ENCODE results near the gene TUBG2.

The TUBG2 gene

GRCh38 chr17:42677921-42678781 is 19.1 kb downstream of the TUBG2 start:
- DNase-seq: peak; percentile 53

GRCh38 chr17:42678951-42679491 is 19.9 kb downstream of the TUBG2 start:
- peak; percentile 48 for DNase-seq

GRCh38 chr17:42679492-42680330 is 20.6 kb downstream of the TUBG2 start:
- DNase-seq: peak; percentile 58

GRCh38 chr17:42680331-42680808 is 21.3 kb downstream of the TUBG2 start:
- DNase-seq: no peak

- no peak for DNase-seq
Observed at GRCh38 chr17:42681976-42682721, 23.1 kb downstream of the TUBG2 start, which contains the start of gene CNTNAP1. CNTNAP1 (plus strand) TSS chr17:42682531; CDS start chr17:42682830, 299 bp downstream.

GRCh38 chr17:42682722-42683403 is 23.8 kb downstream of the TUBG2 start:
- DNase-seq: no peak

GRCh38 chr17:42683407-42684034 is 24.4 kb downstream of the TUBG2 start:
- DNase-seq: no peak

GRCh38 chr17:42684929-42685556 is 26.0 kb downstream of the TUBG2 start:
- no peak for DNase-seq

- no peak for DNase-seq
Observed at GRCh38 chr17:42685831-42686230, 26.7 kb downstream of the TUBG2 start.

- DNase-seq: no peak
Observed at GRCh38 chr17:42686520-42687128, 27.5 kb downstream of the TUBG2 start.

GRCh38 chr17:42687707-42688320 is 28.7 kb downstream of the TUBG2 start:
- no peak for DNase-seq

GRCh38 chr17:42690596-42690995 is 31.5 kb downstream of the TUBG2 start:
- no peak for DNase-seq

GRCh38 chr17:42691021-42691545 is 32.0 kb downstream of the TUBG2 start:
- no peak for DNase-seq

- DNase-seq: no peak
Observed at GRCh38 chr17:42692489-42692888, 33.4 kb downstream of the TUBG2 start.

- DNase-seq: no peak
Observed at GRCh38 chr17:42694524-42694923, 35.4 kb downstream of the TUBG2 start.

- DNase-seq: no peak
Observed at GRCh38 chr17:42695500-42695899, 36.4 kb downstream of the TUBG2 start.

- DNase-seq: no peak
Observed at GRCh38 chr17:42697108-42697811, 38.2 kb downstream of the TUBG2 start.

- no peak for DNase-seq
Observed at GRCh38 chr17:42698736-42699414, 39.8 kb downstream of the TUBG2 start.

GRCh38 chr17:42699415-42699740 is 40.3 kb downstream of the TUBG2 start:
- no peak for DNase-seq
